HEK293 (cell line): Measurements from ENCODE around the gene DENND6B.

Source experiments
- CTCF ChIA-PET: fragments of 350-600 bp; formaldehyde crosslinking; extraction: SDS; loops from one replicate; lab custom pipeline; 2021; ENCODE audit warnings: antibody characterized with exemption; lab: Yijun Ruan, JAX
- POLR2A ChIA-PET: fragments of 300-600 bp; formaldehyde crosslinking; extraction: SDS; loops from one replicate; lab custom pipeline; 2020; ENCODE audit warnings: antibody characterized with exemption, inconsistent platforms; lab: Yijun Ruan, JAX
- H3K27ac ChIP-seq: fragments of 200-500 bp; sonication (Bioruptor generic); 2 replicates; pipeline ENCODE4 v1.5.1; 2014; ENCODE audit warnings: low read depth, low read length, control low read depth, inconsistent platforms; ENCODE audit errors: extremely low read depth
- H3K36me3 ChIP-seq, 2 experiments: fragments of 200-500 bp in 1 of 2; sonication (Bioruptor generic) in 1 of 2; 1 replicate in 1 of 2; 2 replicates in 1 of 2; pipeline ENCODE4 v1.5.1; 2014 to 2017; ENCODE audit warnings: inconsistent platforms in 2 of 2, low read length in 2 of 2; ENCODE audit not compliant: control insufficient read depth in 2 of 2, insufficient read depth in 1 of 2
- H3K4me1 ChIP-seq: fragments of 200-500 bp; sonication (Bioruptor generic); 2 replicates; pipeline ENCODE4 v1.5.1; 2014; ENCODE audit warnings: mild to moderate bottlenecking, low read length, inconsistent platforms; ENCODE audit not compliant: control insufficient read depth, insufficient read depth
- H3K4me3 ChIP-seq: 2 replicates; pipeline ENCODE4 v1.5.1; 2011; ENCODE audit warnings: low read depth, mild to moderate bottlenecking, control low read depth, low read length, moderate library complexity
- H3K9me3 ChIP-seq: fragments of 200-500 bp; sonication (Bioruptor generic); 2 replicates; pipeline ENCODE4 v1.5.1; 2014; ENCODE audit warnings: low read depth, low read length, inconsistent platforms; ENCODE audit not compliant: control insufficient read depth, insufficient read depth
- GLIS1 ChIP-seq: fragments of 450-650 bp; formaldehyde crosslinking; IDR thresholded peaks from 2 replicates; pipeline ENCODE4 v1.5.1; 2016; ENCODE audit warnings: missing biosample characterization, missing genetic modification characterization
- MEIS1 ChIP-seq: sonication (generic); formaldehyde crosslinking; IDR thresholded peaks from 2 replicates; pipeline ENCODE4 v1.8.1; 2022; ENCODE audit warnings: missing genetic modification reagents, mild to moderate bottlenecking, borderline replicate concordance
- ZBTB20 ChIP-seq: fragments of 450-650 bp; formaldehyde crosslinking; IDR thresholded peaks from 2 replicates; pipeline ENCODE4 v1.5.1; 2016; ENCODE audit warnings: missing biosample characterization, missing genetic modification characterization
- ZBTB8A ChIP-seq: fragments of 450-650 bp; formaldehyde crosslinking; IDR thresholded peaks from 2 replicates; pipeline ENCODE4 v1.5.1; 2016; ENCODE audit warnings: missing biosample characterization, missing genetic modification characterization
- ZNF174 ChIP-seq: fragments of 450-650 bp; formaldehyde crosslinking; IDR thresholded peaks from 2 replicates; pipeline ENCODE4 v1.5.0; 2017; ENCODE audit warnings: missing biosample characterization, mild to moderate bottlenecking, missing genetic modification characterization
- ZNF518A ChIP-seq: fragments of 450-650 bp; formaldehyde crosslinking; conservative IDR thresholded peaks from 2 replicates; pipeline ENCODE4 v1.5.1; 2016; ENCODE audit warnings: low read depth, missing biosample characterization, missing genetic modification characterization
- ZNF555 ChIP-seq: fragments of 450-650 bp; formaldehyde crosslinking; conservative IDR thresholded peaks from 2 replicates; pipeline ENCODE4 v1.5.1; 2017; ENCODE audit warnings: missing biosample characterization, mild to moderate bottlenecking, missing genetic modification characterization, inconsistent platforms
- ZNF600 ChIP-seq: fragments of 450-650 bp; formaldehyde crosslinking; IDR thresholded peaks from 2 replicates; pipeline ENCODE4 v1.5.1; 2016; ENCODE audit warnings: missing biosample characterization, missing genetic modification characterization
- TF ChIP-seq, protein P1 (sequence below): fragments of 450-650 bp; formaldehyde crosslinking; IDR thresholded peaks from 2 replicates; pipeline ENCODE4 v1.5.1; 2016; ENCODE audit warnings: missing biosample characterization, missing genetic modification characterization, low read depth
- TF ChIP-seq, protein P2 (sequence below): fragments of 450-650 bp; formaldehyde crosslinking; IDR thresholded peaks from 2 replicates; pipeline ENCODE4 v1.5.1; 2016; ENCODE audit warnings: missing biosample characterization, missing genetic modification characterization

Gene DENND6B

GRCh38 chr22:50327711-50328019, 853 bp upstream of the DENND6B start:
- peak overlapping the region; percentile 66 for H3K4me3 ChIP-seq
- POLR2A ChIA-PET, result interaction anchor here (0.5 to 1.8 kb wide), 5 partner anchors 14 to 56 kb away, joined by 3 to 9 read pairs (median 5); no protein-coding TSS in a partner anchor
- CTCF ChIA-PET, result interaction anchor here (0.6 to 5.3 kb wide), 12 partner anchors 9 to 170 kb away, joined by 3 to 36 read pairs (median 5); partner anchors contain the start of gene HDAC10
- H3K36me3 ChIP-seq, result no peaks in the 10 kb centered on the region
- H3K27ac ChIP-seq, result peak overlapping the region; percentile 85
- TF ChIP-seq ZBTB8A (tag by site-specific recombination) (no peak), ZBTB20 (0 out of 2 replicates have a peak, but pooled peaks have one; percentile 32)
- H3K4me1 ChIP-seq, result no peaks in the 10 kb centered on the region
- H3K9me3 ChIP-seq, result no peaks in the 10 kb centered on the region

- ChIA-PET POLR2A (interaction anchor here (0.6 to 2.2 kb wide), 4 partner anchors 20 to 115 kb away, joined by 3 to 9 read pairs (median 5); partner anchors contain the start of gene HDAC10), CTCF (interaction anchor here (0.7 to 5.3 kb wide), 11 partner anchors 9 to 75 kb away, joined by 3 to 36 read pairs (median 4); partner anchors contain the start of gene HDAC10)
- Histone ChIP-seq H3K4me1 (no peaks in the 10 kb centered on the region), H3K27ac (peak overlapping the region; percentile 38; the same call in 1 of the 2 replicates), H3K9me3 (no peaks in the 10 kb centered on the region), H3K4me3 (peak overlapping the region; percentile 65), H3K36me3 (no peaks in the 10 kb centered on the region)
- TF ChIP-seq MEIS1 (CRISPR knock-in tag) (no peak), ZNF555 (tag by site-specific recombination) (no peak), GLIS1 (tag by site-specific recombination) (no peak), ZNF174 (tag by site-specific recombination) (no peak), ZNF600 (peak; percentile 53; the same call in 1 of the 2 replicates), ZNF518A (tag by site-specific recombination) (no peak), ZBTB20 (peak; percentile 38)
- TF ChIP-seq, protein P1, sequence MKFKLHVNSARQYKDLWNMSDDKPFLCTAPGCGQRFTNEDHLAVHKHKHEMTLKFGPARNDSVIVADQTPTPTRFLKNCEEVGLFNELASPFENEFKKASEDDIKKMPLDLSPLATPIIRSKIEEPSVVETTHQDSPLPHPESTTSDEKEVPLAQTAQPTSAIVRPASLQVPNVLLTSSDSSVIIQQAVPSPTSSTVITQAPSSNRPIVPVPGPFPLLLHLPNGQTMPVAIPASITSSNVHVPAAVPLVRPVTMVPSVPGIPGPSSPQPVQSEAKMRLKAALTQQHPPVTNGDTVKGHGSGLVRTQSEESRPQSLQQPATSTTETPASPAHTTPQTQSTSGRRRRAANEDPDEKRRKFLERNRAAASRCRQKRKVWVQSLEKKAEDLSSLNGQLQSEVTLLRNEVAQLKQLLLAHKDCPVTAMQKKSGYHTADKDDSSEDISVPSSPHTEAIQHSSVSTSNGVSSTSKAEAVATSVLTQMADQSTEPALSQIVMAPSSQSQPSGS (tag by site-specific recombination), result no peak
- TF ChIP-seq, protein P2, sequence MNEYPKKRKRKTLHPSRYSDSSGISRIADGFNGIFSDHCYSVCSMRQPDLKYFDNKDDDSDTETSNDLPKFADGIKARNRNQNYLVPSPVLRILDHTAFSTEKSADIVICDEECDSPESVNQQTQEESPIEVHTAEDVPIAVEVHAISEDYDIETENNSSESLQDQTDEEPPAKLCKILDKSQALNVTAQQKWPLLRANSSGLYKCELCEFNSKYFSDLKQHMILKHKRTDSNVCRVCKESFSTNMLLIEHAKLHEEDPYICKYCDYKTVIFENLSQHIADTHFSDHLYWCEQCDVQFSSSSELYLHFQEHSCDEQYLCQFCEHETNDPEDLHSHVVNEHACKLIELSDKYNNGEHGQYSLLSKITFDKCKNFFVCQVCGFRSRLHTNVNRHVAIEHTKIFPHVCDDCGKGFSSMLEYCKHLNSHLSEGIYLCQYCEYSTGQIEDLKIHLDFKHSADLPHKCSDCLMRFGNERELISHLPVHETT, result no peak
Measured at GRCh38 chr22:50326225-50326955, 422 bp downstream of the DENND6B start.
